Liver (tissue), 9 donors: ENCODE data around the gene BANP. TPM values are rescaled to one million over a fixed set of nuclear protein-coding genes. Genes with fewer than 3 reads are reported as not detected.

Experiments
- DNase-seq: peaks from one replicate; pipeline ENCODE4 v3.0.0-alpha.2; 2017; ENCODE audit warnings: low spot score
- H3K27ac ChIP-seq, 2 donors: one replicate each; pipeline ENCODE4 v1.7.0; 2013; ENCODE audit warnings: inconsistent platforms in 2 of 2, low read length in 2 of 2, control low read depth in 1 of 2, low read depth in 1 of 2, mild to moderate bottlenecking in 1 of 2
- H3K27me3 ChIP-seq, 4 donors: one replicate each; pipeline versions ENCODE4 v1.6.1 to v1.7.0; 2013; ENCODE audit warnings: low read length in 3 of 4, inconsistent platforms in 1 of 4, mild to moderate bottlenecking in 1 of 4, moderate library complexity in 1 of 4; ENCODE audit not compliant: control insufficient read depth in 4 of 4, insufficient read depth in 4 of 4
- H3K36me3 ChIP-seq, 4 donors: one replicate each; pipeline versions ENCODE4 v1.6.1 to v1.7.0; 2013; ENCODE audit warnings: low read length in 3 of 4, mild to moderate bottlenecking in 3 of 4, low read depth in 1 of 4, moderate library complexity in 1 of 4; ENCODE audit not compliant: control insufficient read depth in 4 of 4, insufficient read depth in 3 of 4
- H3K4me1 ChIP-seq, 4 donors: one replicate each; pipeline versions ENCODE4 v1.6.1 to v1.7.0; 2013; ENCODE audit warnings: low read length in 3 of 4, mild to moderate bottlenecking in 3 of 4, moderate library complexity in 1 of 4; ENCODE audit not compliant: control insufficient read depth in 4 of 4, insufficient read depth in 4 of 4
- H3K4me3 ChIP-seq, 3 donors: one replicate each; pipeline versions ENCODE4 v1.6.1 to v1.7.0; 2013; ENCODE audit warnings: low read length in 3 of 3, control low read depth in 1 of 3, low read depth in 1 of 3, mild to moderate bottlenecking in 1 of 3
- H3K9ac ChIP-seq, 2 donors: one replicate each; pipeline ENCODE4 v1.7.0; 2013; ENCODE audit warnings: low read length in 2 of 2, mild to moderate bottlenecking in 2 of 2, moderate library complexity in 2 of 2, control low read depth in 1 of 2, low read depth in 1 of 2
- H3K9me3 ChIP-seq, 4 donors: one replicate each; pipeline versions ENCODE4 v1.6.1 to v1.7.0; 2013; ENCODE audit warnings: low read length in 3 of 4; ENCODE audit not compliant: control insufficient read depth in 4 of 4
- ATF3 ChIP-seq: IDR thresholded peaks from 2 replicates; pipeline ENCODE4 v1.6.1; 2016; ENCODE audit warnings: antibody characterized with exemption
- CTCF ChIP-seq: fragments of 150-350 bp; IDR thresholded peaks from 2 replicates; pipeline ENCODE4 v1.5.1; 2017; ENCODE audit warnings: improper control_type of control experiment, low read depth, low read length; ENCODE audit not compliant: missing input control
- EGR1 ChIP-seq, 2 donors: IDR thresholded peaks; 2 replicates each; pipeline ENCODE4 v1.6.1; 2016 to 2018; ENCODE audit warnings: antibody characterized with exemption in 2 of 2, low read depth in 2 of 2
- FOXA1 ChIP-seq: IDR thresholded peaks from 2 replicates; pipeline ENCODE4 v1.6.1; 2016; ENCODE audit warnings: antibody characterized with exemption
- FOXA2 ChIP-seq: IDR thresholded peaks from 2 replicates; pipeline ENCODE4 v1.6.1; 2016; ENCODE audit warnings: antibody characterized with exemption
- GABPA ChIP-seq, 2 donors: IDR thresholded peaks in 1 of 2; conservative IDR thresholded peaks in 1 of 2; 2 replicates each; pipeline ENCODE4 v1.6.1; 2016; ENCODE audit warnings: antibody characterized with exemption in 2 of 2, mild to moderate bottlenecking in 1 of 2, moderate library complexity in 1 of 2
- HNF4A ChIP-seq, 2 donors: conservative IDR thresholded peaks; 2 replicates each; pipeline ENCODE4 v1.6.1; 2016; ENCODE audit warnings: antibody characterized with exemption in 2 of 2, mild to moderate bottlenecking in 2 of 2
- HNF4G ChIP-seq: IDR thresholded peaks from 2 replicates; pipeline ENCODE4 v1.6.1; 2016; ENCODE audit warnings: antibody characterized with exemption
- NR2F2 ChIP-seq: IDR thresholded peaks from 2 replicates; pipeline ENCODE4 v1.6.1; 2016; ENCODE audit warnings: antibody characterized with exemption
- RAD21 ChIP-seq, 2 donors: IDR thresholded peaks; 2 replicates each; pipeline ENCODE4 v1.6.1; 2016; ENCODE audit warnings: antibody characterized with exemption in 2 of 2, mild to moderate bottlenecking in 2 of 2
- REST ChIP-seq: IDR thresholded peaks from 2 replicates; pipeline ENCODE4 v1.6.1; 2016; ENCODE audit warnings: antibody characterized with exemption, mild to moderate bottlenecking
- RXRA ChIP-seq, 2 donors: IDR thresholded peaks; 2 replicates each; pipeline ENCODE4 v1.6.1; 2017 to 2018; ENCODE audit warnings: antibody characterized with exemption in 2 of 2, mild to moderate bottlenecking in 1 of 2
- SP1 ChIP-seq: IDR thresholded peaks from 2 replicates; pipeline ENCODE4 v1.6.1; 2018; ENCODE audit warnings: antibody characterized with exemption, mild to moderate bottlenecking
- TAF1 ChIP-seq: conservative IDR thresholded peaks from 2 replicates; pipeline ENCODE4 v1.6.1; 2016; ENCODE audit warnings: antibody characterized with exemption, mild to moderate bottlenecking
- YY1 ChIP-seq: IDR thresholded peaks from 2 replicates; pipeline ENCODE4 v1.6.1; 2016; ENCODE audit warnings: antibody characterized with exemption, mild to moderate bottlenecking
- ZBTB33 ChIP-seq: IDR thresholded peaks from 2 replicates; pipeline ENCODE4 v1.6.1; 2016; ENCODE audit warnings: antibody characterized with exemption
- WGBS: extraction: QIAGEN DNeasy Blood & Tissue Kit; methylation state at CpG from one replicate; pipeline ENCODE4 v1.1.7; 2013; 5-methylcytosine and 5-hydroxymethylcytosine counted together
- polyA plus RNA-seq, 2 donors: library from polyadenylated mRNA; stranded (reverse) in 1 of 2; unstranded in 1 of 2; fragments of 200-250 nt in 1 of 2; fragments of >200 nt in 1 of 2; fragmentation: Nextera tagmentation in 1 of 2; extraction: Ambion mirVana in 1 of 2; gene quantifications; one replicate each; pipeline versions ENCODE4 v1.2.1 to v1.2.3, GENCODE V29; 2013 to 2015
- total RNA-seq, 2 donors: library from RNA; depleted of rRNA; stranded (reverse); fragments of >200 nt; gene quantifications; one replicate each; pipeline ENCODE4 v1.2.3, GENCODE V29; 2014
- donor health status: healthy.
- donor health status: healthy.
- donor health status: healthy.
- donor health status: healthy.
- donor health status: healthy.

Gene BANP
- total and polyA plus RNA-seq, 4 donors, result 4.9 to 20.7 (median 13.7) TPM

- Histone ChIP-seq H3K36me3 (peaks cover 3 to 30% (median 11%) of the 10 kb centered on the region in 4 donors), H3K9me3 (no peaks in the 10 kb centered on the region), H3K27me3 (no peaks in the 10 kb centered on the region), H3K27ac (peak overlapping the region in 1 of 2 donors; percentile 21), H3K4me1 (peaks cover 9 to 35% (median 23%) of the 10 kb centered on the region in 4 donors), H3K9ac (no peak overlapping the region), H3K4me3 (no peak overlapping the region)
- WGBS, result 38% methylated on average over 14 of the region's 14 CpGs
- TF ChIP-seq REST (no peak), RXRA (IDR thresholded peaks at IDR 0.05) (peak; percentile 74 to 79), RAD21 (IDR thresholded peaks at IDR 0.05) (peak in 1 of 2 donors; percentile 35), ZBTB33 (no peak), ATF3 (no peak), EGR1 (IDR thresholded peaks at IDR 0.05; ENCODE audit: low read depth in 2 of 2) (no peak), FOXA2 (no peak), TAF1 (no peak), GABPA (IDR thresholded peaks at IDR 0.05 in 1 of 2, conservative IDR thresholded peaks at IDR 0.05 in 1 of 2) (no peak), HNF4A (conservative IDR thresholded peaks at IDR 0.05) (peak; percentile 56 to 67), SP1 (peak; percentile 21), CTCF (no peak), YY1 (peak; percentile 39), HNF4G (no peak), FOXA1 (no peak), NR2F2 (peak; percentile 80)
- peak; percentile 52 for DNase-seq
Measured at GRCh38 chr16:87922250-87922871, 28.9 kb upstream of the BANP start.
